ENCODE data around the gene SYK.

DNA sequence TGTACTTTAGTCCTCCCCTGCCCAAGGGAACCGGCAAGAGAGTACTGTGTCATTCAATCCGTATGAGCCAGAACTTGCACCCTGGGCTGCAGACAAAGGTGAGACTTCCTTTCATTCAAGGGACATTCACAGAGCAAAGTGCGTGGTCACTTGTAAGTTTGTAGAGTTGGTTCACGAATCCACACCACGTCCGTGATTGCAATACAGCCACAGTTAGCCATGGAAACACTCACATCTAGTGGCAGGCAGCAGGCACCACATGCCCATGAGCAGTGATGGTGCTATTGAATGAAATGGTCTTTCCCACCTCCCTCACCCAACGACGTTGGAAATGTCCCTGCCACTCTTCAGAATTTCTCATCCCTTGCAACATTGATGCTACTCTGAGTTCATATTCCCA is 72.6 kb downstream of the SYK start:
- peak; percentile 35 for TF ChIP-seq CTCF (IDR thresholded peaks at IDR 0.05; ENCODE audit: borderline replicate concordance, extremely low read depth, low read length, poor library complexity, severe bottlenecking)
- no peak for TF ChIP-seq EZH2 (IDR thresholded peaks at IDR 0.05; ENCODE audit: borderline replicate concordance, low read depth, low read length, severe bottlenecking)

Data from DND-41 (cell line).